GM19238 (cell line): ENCODE data around the gene SLC46A2.

Experiments
- DNase-seq: peaks from one replicate; pipeline ENCODE4 v3.0.0; 2011; ENCODE audit warnings: low spot score; ENCODE audit not compliant: insufficient read length

The SLC46A2 gene

GRCh38 chr9:112890106-112891081, at the start of gene SLC46A2:
SLC46A2 (minus strand) TSS chr9:112890876; CDS start chr9:112890681, 195 bp downstream.
- DNase-seq, result no peak

GRCh38 chr9:112939418-112939817, 48.7 kb upstream of the SLC46A2 start:
- DNase-seq, result no peak

GRCh38 chr9:112933696-112934095, 43.0 kb upstream of the SLC46A2 start:
- DNase-seq, result no peak

- DNase-seq, result no peak
Observed at GRCh38 chr9:112925058-112925641, 34.5 kb upstream of the SLC46A2 start.

GRCh38 chr9:112921549-112921948, 30.9 kb upstream of the SLC46A2 start:
- no peak for DNase-seq

- no peak for DNase-seq
Observed at GRCh38 chr9:112917987-112918362, 27.3 kb upstream of the SLC46A2 start.

- no peak for DNase-seq
Observed at GRCh38 chr9:112917047-112917986, 26.6 kb upstream of the SLC46A2 start.

- no peak for DNase-seq
Observed at GRCh38 chr9:112914524-112914923, 23.8 kb upstream of the SLC46A2 start.

- DNase-seq, result no peak
Observed at GRCh38 chr9:112913326-112913725, 22.6 kb upstream of the SLC46A2 start.

- DNase-seq, result no peak
Observed at GRCh38 chr9:112912636-112913035, 22.0 kb upstream of the SLC46A2 start.

- no peak for DNase-seq
Observed at GRCh38 chr9:112911736-112912135, 21.1 kb upstream of the SLC46A2 start.

- DNase-seq, result no peak
Observed at GRCh38 chr9:112905084-112905483, 14.4 kb upstream of the SLC46A2 start.

GRCh38 chr9:112900901-112901300, 10.2 kb upstream of the SLC46A2 start:
- no peak for DNase-seq

GRCh38 chr9:112900488-112900887, 9.8 kb upstream of the SLC46A2 start:
- DNase-seq, result no peak

GRCh38 chr9:112898872-112899311, 8.2 kb upstream of the SLC46A2 start:
- DNase-seq, result no peak

- DNase-seq, result no peak
Observed at GRCh38 chr9:112896131-112896530, 5.5 kb upstream of the SLC46A2 start.

- DNase-seq, result no peak
Observed at GRCh38 chr9:112894699-112895098, 4.0 kb upstream of the SLC46A2 start.

- DNase-seq, result no peak
Observed at GRCh38 chr9:112894041-112894440, 3.4 kb upstream of the SLC46A2 start.

- DNase-seq, result no peak
Observed at GRCh38 chr9:112892981-112893380, 2.3 kb upstream of the SLC46A2 start.

- no peak for DNase-seq
Observed at GRCh38 chr9:112891521-112891920, 845 bp upstream of the SLC46A2 start.

- no peak for DNase-seq
Observed at GRCh38 chr9:112887381-112887780, 3.3 kb downstream of the SLC46A2 start.
